Activated B cell treated with CpG ODN at 0.5 μM for 24 hours (primary cell): ENCODE data around the gene PAPSS2. TPM values are rescaled to one million over a fixed set of nuclear protein-coding genes. Genes with fewer than 3 reads are reported as not detected.

Experiments used
- ATAC-seq: fragments of 200-7000 bp; cut with Tn5 transposase; one replicate; pipeline ENCODE4 v1.10.0; 2021; ENCODE audit warnings: low read depth, mild to moderate bottlenecking, moderate library complexity
- CTCF ChIA-PET: fragments of 350-600 bp; sonication (Branson Sonifier 250); formaldehyde crosslinking; loops from one replicate; lab custom pipeline; 2021; ENCODE audit warnings: antibody characterized with exemption; lab: Charles Lee
- POLR2A ChIA-PET: fragments of 350-600 bp; sonication (Branson Sonifier 250); formaldehyde crosslinking; loops from one replicate; lab custom pipeline; 2021; ENCODE audit warnings: antibody characterized with exemption; lab: Charles Lee
- DNase-seq: peaks from one replicate; pipeline ENCODE4 v3.0.0; 2022
- H3K27ac Mint-ChIP-seq: one replicate; pipeline ENCODE4 v1.8.0; 2020; ENCODE audit warnings: mixed read lengths
- H3K27me3 Mint-ChIP-seq: one replicate; pipeline ENCODE4 v1.8.0; 2021; ENCODE audit warnings: mixed read lengths
- H3K36me3 Mint-ChIP-seq: one replicate; pipeline ENCODE4 v1.8.0; 2021; ENCODE audit warnings: low read depth, mixed read lengths
- H3K4me1 Mint-ChIP-seq: one replicate; pipeline ENCODE4 v1.8.0; 2021; ENCODE audit warnings: mixed read lengths
- H3K4me3 Mint-ChIP-seq: one replicate; pipeline ENCODE4 v1.8.0; 2020; ENCODE audit warnings: mild to moderate bottlenecking, mixed read lengths
- H3K9me3 Mint-ChIP-seq: one replicate; pipeline ENCODE4 v1.8.0; 2020; ENCODE audit warnings: mixed read lengths
- CTCF ChIP-seq: fragments of 200-600 bp; IDR thresholded peaks from one replicate; pipeline ENCODE4 v1.8.0; 2022; ENCODE audit warnings: antibody characterized with exemption, mild to moderate bottlenecking
- intact Hi-C: fragments of 100-400 bp; cut with micrococcal nuclease; formaldehyde crosslinking; loops from one replicate; pipeline ENCODE4 v1.15.1; 2024
- total RNA-seq: library from RNA; stranded (reverse); gene quantifications from 2 replicates; pipeline ENCODE4 v1.2.3, GENCODE V29; 2022

Gene PAPSS2
- total RNA-seq, 1 donor from 2014 or later, result not detected

GRCh38 chr10:87660484-87661133, 931 bp downstream of the PAPSS2 start:
- Mint-ChIP-seq H3K4me3 (peak overlapping the region; percentile 82), H3K9me3 (no peaks in the 10 kb centered on the region), H3K36me3 (no peaks in the 10 kb centered on the region), H3K4me1 (peaks cover 13% of the 10 kb centered on the region), H3K27ac (no peak overlapping the region), H3K27me3 (peaks cover 38% of the 10 kb centered on the region)
- ChIA-PET CTCF (no interaction called here), POLR2A (no interaction called here)
- DNase-seq, result no peak
- intact Hi-C loops, result no loop called here
- TF ChIP-seq CTCF, result no peak
- no peak for ATAC-seq

GRCh38 chr10:87661861-87662785, 2.4 kb downstream of the PAPSS2 start:
- peaks cover 33% of the 10 kb centered on the region for H3K27me3 Mint-ChIP-seq
- no peak for DNase-seq
- ChIA-PET POLR2A (no interaction called here), CTCF (no interaction called here)
- H3K9me3 Mint-ChIP-seq, result no peaks in the 10 kb centered on the region
- ATAC-seq, result no peak
- intact Hi-C loops, result no loop called here
- no peak overlapping the region for H3K4me3 Mint-ChIP-seq
- TF ChIP-seq CTCF, result no peak
- H3K36me3 Mint-ChIP-seq, result no peaks in the 10 kb centered on the region
- H3K27ac Mint-ChIP-seq, result no peak overlapping the region
- H3K4me1 Mint-ChIP-seq, result peaks cover 9% of the 10 kb centered on the region

DNA sequence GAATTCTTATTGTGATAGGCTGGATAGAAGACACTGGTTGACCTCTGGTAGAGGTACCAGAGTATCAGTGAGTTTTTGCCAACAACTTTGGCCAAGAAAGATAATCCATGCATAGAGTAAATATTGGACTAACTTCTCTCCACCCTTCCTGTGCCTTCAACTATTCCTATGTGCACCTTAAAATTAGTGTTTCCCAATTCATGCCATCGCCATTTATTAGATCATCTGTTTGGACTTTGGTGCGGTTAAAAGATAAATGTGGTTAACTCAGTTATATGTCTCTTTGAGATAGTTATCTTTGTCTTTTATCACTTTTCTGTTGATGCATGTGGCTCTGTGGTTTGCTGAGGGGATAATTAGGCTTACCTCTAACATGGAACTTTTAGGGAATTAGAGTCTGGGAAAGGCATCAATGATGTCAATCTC, 4.6 kb downstream of the PAPSS2 start:
- TF ChIP-seq CTCF, result no peak
- ATAC-seq (no peak), DNase-seq (no peak)
- Mint-ChIP-seq H3K27ac (no peak overlapping the region), H3K36me3 (no peaks in the 10 kb centered on the region), H3K27me3 (peaks cover 30% of the 10 kb centered on the region), H3K9me3 (no peaks in the 10 kb centered on the region), H3K4me3 (no peak overlapping the region), H3K4me1 (peaks cover 6% of the 10 kb centered on the region)
- CTCF ChIA-PET, result no interaction called here
- intact Hi-C loops, result no loop called here
- POLR2A ChIA-PET, result no interaction called here

DNA sequence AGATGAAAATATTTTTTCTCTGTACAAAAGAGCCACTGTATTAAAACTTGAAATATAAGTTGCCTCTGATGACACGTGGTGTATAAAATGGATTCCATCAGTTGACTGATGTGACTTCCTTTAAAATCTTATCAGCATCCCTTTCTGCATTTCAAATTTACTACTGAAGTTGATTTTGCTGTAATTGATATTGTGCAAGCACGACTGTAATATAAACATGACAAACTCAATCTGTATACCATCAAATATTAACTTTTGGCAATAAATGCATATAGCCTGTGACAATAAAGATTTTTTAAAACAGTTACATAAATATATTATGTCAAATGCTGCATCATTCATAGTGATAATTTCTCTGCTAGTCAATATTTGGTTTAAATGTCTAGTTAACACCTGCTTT, 7.8 kb downstream of the PAPSS2 start:
- no peaks in the 10 kb centered on the region for H3K36me3 Mint-ChIP-seq
- H3K4me3 Mint-ChIP-seq, result no peak overlapping the region
- ATAC-seq, result no peak

More for the DNA sequence above, 7.8 kb downstream of the PAPSS2 start:
- DNase-seq, result no peak
- TF ChIP-seq CTCF, result no peak
- Mint-ChIP-seq H3K4me1 (no peaks in the 10 kb centered on the region), H3K27me3 (peaks cover 15% of the 10 kb centered on the region), H3K27ac (no peak overlapping the region), H3K9me3 (no peaks in the 10 kb centered on the region)
- POLR2A ChIA-PET, result no interaction called here
- intact Hi-C loops, result no loop called here
- CTCF ChIA-PET, result no interaction called here
